GM12878 (cell line): ENCODE data around the gene NISCH. TPM values are rescaled to one million over a fixed set of nuclear protein-coding genes. Genes with fewer than 3 reads are reported as not detected.

Experiments used
- ATAC-seq: fragments of 200-7000 bp; cut with Tn5 transposase; 3 replicates; pipeline ENCODE4 v1.9.1; 2020; ENCODE audit warnings: mild to moderate bottlenecking, moderate library complexity
- BruUV-seq: library from RNA; stranded (reverse); fragments of 400-500 nt; replicated peaks from 2 replicates; lab custom pipeline; 2021; lab: Mats Ljungman, UMichigan
- CTCF ChIA-PET: fragments of 300-600 bp; sonication (Branson Sonifier 250); formaldehyde crosslinking; extraction: SDS; loops from one replicate; lab custom pipeline; 2021; ENCODE audit warnings: inconsistent platforms; lab: Yijun Ruan, JAX
- POLR2A ChIA-PET: fragments of 350-600 bp; formaldehyde crosslinking; extraction: SDS; loops from one replicate; lab custom pipeline; 2021; ENCODE audit warnings: inconsistent platforms; lab: Charles Lee
- RAD21 ChIA-PET: fragments of 300-600 bp; sonication (Branson Sonifier 250); formaldehyde crosslinking; loops from one replicate; lab custom pipeline; 2023; ENCODE audit warnings: antibody characterized with exemption; ENCODE audit not compliant: unreplicated experiment; lab: Charles Lee
- SMC1A ChIA-PET: fragments of 300-600 bp; sonication (Branson Sonifier 250); formaldehyde crosslinking; loops from one replicate; lab custom pipeline; 2023; ENCODE audit not compliant: unreplicated experiment, uncharacterized antibody; lab: Charles Lee
- DNase-seq: peaks from one replicate; pipeline ENCODE4 v3.0.0-alpha.2; 2011; ENCODE audit warnings: low read depth, low spot score
- FAIRE-seq: peaks from 3 replicates; lab custom pipeline; 2011; peaks lifted over from hg19 to GRCh38; lab: Jason Lieb, UNC
- H2AFZ ChIP-seq: 2 replicates; pipeline ENCODE4 v1.6.0; 2011; ENCODE audit warnings: low read depth, low read length, control low read depth; ENCODE audit not compliant: control insufficient read depth
- H3K27ac ChIP-seq: 2 replicates; pipeline ENCODE4 v1.5.1; 2011; ENCODE audit warnings: control low read depth; ENCODE audit not compliant: control insufficient read depth, insufficient read depth
- H3K27me3 ChIP-seq, 2 experiments: replicated peaks in 1 of 2; 2 replicates each; pipeline versions ENCODE4 v1.6.0 to v1.6.1; 2011; ENCODE audit warnings: low read length in 1 of 2; ENCODE audit not compliant: control insufficient read depth in 2 of 2, insufficient read depth in 2 of 2
- H3K36me3 ChIP-seq, 2 experiments: 2 replicates each; pipeline ENCODE4 v1.5.1; 2011; ENCODE audit warnings: low read length in 1 of 2; ENCODE audit not compliant: control insufficient read depth in 2 of 2, insufficient read depth in 2 of 2
- H3K4me1 ChIP-seq: 2 replicates; pipeline ENCODE4 v1.6.1; 2011; ENCODE audit warnings: mild to moderate bottlenecking, low read length, moderate library complexity, mixed read lengths; ENCODE audit not compliant: control insufficient read depth, insufficient read depth
- H3K4me2 ChIP-seq: 2 replicates; pipeline ENCODE4 v1.6.0; 2011; ENCODE audit warnings: control low read depth; ENCODE audit not compliant: control insufficient read depth, insufficient read depth
- H3K4me3 ChIP-seq: fragments of 200-600 bp; sonication (generic); 2 replicates; pipeline ENCODE4 v1.5.1; 2016
- H3K79me2 ChIP-seq: 2 replicates; pipeline ENCODE4 v1.6.0; 2011; ENCODE audit warnings: low read length; ENCODE audit not compliant: control insufficient read depth, insufficient read depth
- H3K9ac ChIP-seq: 2 replicates; pipeline ENCODE4 v1.8.0; 2011; ENCODE audit warnings: low read length, control low read depth, mixed read lengths; ENCODE audit not compliant: control insufficient read depth, insufficient read depth
- H3K9me3 ChIP-seq: replicated peaks from 3 replicates; pipeline ENCODE4 v1.5.1; 2011; ENCODE audit warnings: mild to moderate bottlenecking, low read length; ENCODE audit not compliant: control insufficient read depth, insufficient read depth
- H4K20me1 ChIP-seq: 2 replicates; pipeline ENCODE4 v1.6.0; 2011; ENCODE audit not compliant: control insufficient read depth, insufficient read depth
- NR2C2 ChIP-seq: IDR thresholded peaks from 2 replicates; pipeline ENCODE4 v1.6.1; 2011; ENCODE audit warnings: borderline replicate concordance, low read depth; ENCODE audit not compliant: control insufficient read depth, insufficient read length
- PAX5 ChIP-seq: IDR thresholded peaks from 2 replicates; pipeline ENCODE4 v1.6.1; 2011; ENCODE audit warnings: low read depth, low read length, borderline replicate concordance
- PKNOX1 ChIP-seq: fragments of 450-650 bp; IDR thresholded peaks from 2 replicates; pipeline ENCODE4 v1.6.1; 2016; ENCODE audit warnings: mild to moderate bottlenecking
- RBBP5 ChIP-seq: fragments of 200-600 bp; sonication (generic); conservative IDR thresholded peaks from 2 replicates; pipeline ENCODE4 v1.6.1; 2016
- SPI1 ChIP-seq: IDR thresholded peaks from 2 replicates; pipeline ENCODE4 v1.6.1; 2011; ENCODE audit warnings: low read depth, mild to moderate bottlenecking, low read length, moderate library complexity, borderline replicate concordance; ENCODE audit not compliant: insufficient read depth
- STAT1 ChIP-seq: fragments of 450-650 bp; conservative IDR thresholded peaks from 2 replicates; pipeline ENCODE4 v1.6.1; 2014; ENCODE audit warnings: antibody characterized with exemption, mild to moderate bottlenecking
- ZNF592 ChIP-seq: fragments of 450-650 bp; IDR thresholded peaks from 2 replicates; pipeline ENCODE4 v1.6.1; 2017; ENCODE audit warnings: mild to moderate bottlenecking, moderate library complexity
- WGBS: methylation state at CpG from one replicate; pipeline ENCODE4 v1.1.6; 2016; ENCODE audit warnings: low lambda C conversion rate; ENCODE audit not compliant: insufficient replicate concordance, insufficient coverage; ENCODE audit errors: missing lambda C conversion rate; 5-methylcytosine and 5-hydroxymethylcytosine counted together
- in situ Hi-C: fragments of 300-500 bp; cut with MboI; formaldehyde crosslinking; loops from 9 replicates; pipeline ENCODE4 v1.14.3; 2018; ENCODE audit warnings: mixed read lengths
- intact Hi-C: fragments of 100-400 bp; cut with micrococcal nuclease; formaldehyde crosslinking; loops from one replicate; pipeline ENCODE4 v1.14.2; 2022; ENCODE audit not compliant: unreplicated experiment
- polyA plus RNA-seq, 11 experiments: library from polyadenylated mRNA; depleted of rRNA in 4 of 11; unstranded in 6 of 11; stranded (reverse) in 5 of 11; fragments of >200 nt; fragmentation: Nextera tagmentation in 4 of 11; fragmentation: Illumina TruSeq in 1 of 11; extraction: Ambion mirVana in 4 of 11; extraction: Trizol in 1 of 11; gene quantifications; 1 replicate in 1 of 11; 2 replicates in 10 of 11; pipeline versions ENCODE4 v1.2.1 to v1.2.3, GENCODE V29; 2011 to 2016; ENCODE audit warnings: inconsistent platforms in 2 of 11, missing spikeins in 2 of 11, low read depth in 1 of 11
- total RNA-seq, 4 experiments: library from RNA; depleted of rRNA in 3 of 4; stranded (reverse); fragments of >200 nt in 3 of 4; fragmentation: Illumina TruSeq in 1 of 4; extraction: Trizol in 1 of 4; gene quantifications; 2 replicates each; pipeline versions ENCODE4 v1.2.1 to v1.2.3, GENCODE V29; 2013 to 2021
- TF ChIP-seq, protein P1 (sequence below): fragments of 450-650 bp; formaldehyde crosslinking; IDR thresholded peaks from 2 replicates; pipeline ENCODE4 v1.5.0; 2022; ENCODE audit warnings: mild to moderate bottlenecking, missing genetic modification characterization

NISCH gene
- total and polyA plus RNA-seq, 10 of the 15 experiments (the other 5 are each of a cell fraction or from before 2014, with no cell fraction given): 0.76 to 52.5 (median 24.6) TPM

DNA sequence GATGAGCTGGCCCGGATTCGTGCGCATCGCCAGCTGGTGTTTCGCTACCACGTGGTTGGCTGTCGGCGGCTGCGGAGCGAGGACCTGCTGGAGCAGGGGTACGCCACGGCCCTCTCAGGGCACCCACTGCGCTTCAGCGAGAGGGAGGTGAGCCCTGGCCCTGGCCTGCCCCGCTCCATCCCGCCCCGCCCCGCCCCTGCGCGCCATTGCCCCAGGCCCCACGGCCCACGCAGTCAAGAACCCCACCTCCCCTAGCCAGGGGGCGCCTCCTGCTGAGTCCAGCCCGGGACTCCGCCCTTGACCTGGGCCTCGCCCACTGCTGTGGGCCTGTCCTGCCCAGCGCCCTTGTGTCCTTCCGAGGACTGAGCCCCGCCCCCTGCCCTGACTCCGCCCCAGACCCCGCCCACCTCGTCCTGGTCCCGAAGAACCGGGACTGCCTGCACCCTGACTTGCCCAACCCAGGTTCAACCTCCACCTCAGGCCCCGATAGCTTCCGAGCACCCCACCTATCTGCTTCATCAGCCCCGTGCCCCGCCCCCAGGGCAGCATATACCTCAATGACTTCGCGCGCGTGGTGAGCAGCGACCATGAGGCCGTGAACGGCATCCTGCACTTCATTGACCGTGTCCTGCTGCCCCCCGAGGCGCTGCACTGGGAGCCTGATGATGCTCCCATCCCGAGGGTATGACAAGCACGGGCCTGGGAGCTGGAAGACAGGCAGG, 63.5 kb downstream of the NISCH start:
- no peak overlapping the region for H3K4me2 ChIP-seq
- SMC1A ChIA-PET: no interaction called here
- intact Hi-C loops: no loop called here
- FAIRE-seq (no peak), ATAC-seq (no peak), DNase-seq (no peak)
- in situ Hi-C loops: no loop called here
- H3K79me2 ChIP-seq: no peaks in the 10 kb centered on the region
- no peaks in the 10 kb centered on the region for H3K9me3 ChIP-seq
- no TSS peak for BruUV-seq
- RAD21 ChIA-PET: interaction anchor here (0.6 kb wide), 1 partner anchor 65 kb away, joined by 3 read pairs; no protein-coding TSS in a partner anchor
- no peaks in the 10 kb centered on the region; a peak in 1 of 4 replicates for H3K36me3 ChIP-seq
- no peak overlapping the region for H3K27ac ChIP-seq
- POLR2A ChIA-PET: interaction anchor here (0.5 kb wide), 1 partner anchor 172 kb away, joined by 3 read pairs; no protein-coding TSS in a partner anchor
- H2AFZ ChIP-seq: no peak overlapping the region
- H3K27me3 ChIP-seq: no peaks in the 10 kb centered on the region; a peak in 1 of 4 replicates
- H4K20me1 ChIP-seq: no peaks in the 10 kb centered on the region
- no peak overlapping the region for H3K4me3 ChIP-seq
- TF ChIP-seq ZNF592 (no peak), PKNOX1 (no peak), STAT1 (no peak), PAX5 (no peak), RBBP5 (no peak), SPI1 (no peak), NR2C2 (no peak)
- TF ChIP-seq, protein P1, sequence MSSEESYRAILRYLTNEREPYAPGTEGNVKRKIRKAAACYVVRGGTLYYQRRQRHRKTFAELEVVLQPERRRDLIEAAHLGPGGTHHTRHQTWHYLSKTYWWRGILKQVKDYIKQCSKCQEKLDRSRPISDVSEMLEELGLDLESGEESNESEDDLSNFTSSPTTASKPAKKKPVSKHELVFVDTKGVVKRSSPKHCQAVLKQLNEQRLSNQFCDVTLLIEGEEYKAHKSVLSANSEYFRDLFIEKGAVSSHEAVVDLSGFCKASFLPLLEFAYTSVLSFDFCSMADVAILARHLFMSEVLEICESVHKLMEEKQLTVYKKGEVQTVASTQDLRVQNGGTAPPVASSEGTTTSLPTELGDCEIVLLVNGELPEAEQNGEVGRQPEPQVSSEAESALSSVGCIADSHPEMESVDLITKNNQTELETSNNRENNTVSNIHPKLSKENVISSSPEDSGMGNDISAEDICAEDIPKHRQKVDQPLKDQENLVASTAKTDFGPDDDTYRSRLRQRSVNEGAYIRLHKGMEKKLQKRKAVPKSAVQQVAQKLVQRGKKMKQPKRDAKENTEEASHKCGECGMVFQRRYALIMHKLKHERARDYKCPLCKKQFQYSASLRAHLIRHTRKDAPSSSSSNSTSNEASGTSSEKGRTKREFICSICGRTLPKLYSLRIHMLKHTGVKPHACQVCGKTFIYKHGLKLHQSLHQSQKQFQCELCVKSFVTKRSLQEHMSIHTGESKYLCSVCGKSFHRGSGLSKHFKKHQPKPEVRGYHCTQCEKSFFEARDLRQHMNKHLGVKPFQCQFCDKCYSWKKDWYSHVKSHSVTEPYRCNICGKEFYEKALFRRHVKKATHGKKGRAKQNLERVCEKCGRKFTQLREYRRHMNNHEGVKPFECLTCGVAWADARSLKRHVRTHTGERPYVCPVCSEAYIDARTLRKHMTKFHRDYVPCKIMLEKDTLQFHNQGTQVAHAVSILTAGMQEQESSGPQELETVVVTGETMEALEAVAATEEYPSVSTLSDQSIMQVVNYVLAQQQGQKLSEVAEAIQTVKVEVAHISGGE (CRISPR knock-in tag): no peak
- 73% methylated on average over 26 of the region's 50 CpGs for WGBS
- no peaks in the 10 kb centered on the region for H3K4me1 ChIP-seq
- H3K9ac ChIP-seq: no peak overlapping the region
- CTCF ChIA-PET: interaction anchor here (0.6 to 0.8 kb wide), 2 partner anchors 26 to 65 kb away, joined by 3 to 5 read pairs; no protein-coding TSS in a partner anchor
